Thyroid gland (tissue), 4 donors: ENCODE results near the gene KLHDC9.

Experiments used
- CTCF ChIP-seq, 6 experiments: fragments of 200-600 bp in 3 of 6; fragments of 450-650 bp in 3 of 6; sonication (generic) in 3 of 6; IDR thresholded peaks; one replicate each; pipeline ENCODE4 v1.5.1; 2016 to 2019; ENCODE audit warnings: antibody characterized with exemption in 6 of 6, mild to moderate bottlenecking in 2 of 6, inconsistent platforms in 1 of 6, moderate library complexity in 1 of 6
- POLR2A ChIP-seq, 2 donors: fragments of 450-650 bp; IDR thresholded peaks; one replicate each; pipeline ENCODE4 v1.6.1; 2017; ENCODE audit warnings: antibody characterized with exemption in 2 of 2, mild to moderate bottlenecking in 2 of 2, moderate library complexity in 1 of 2

- TF ChIP-seq CTCF (IDR thresholded peaks at IDR 0.05): peak in 3 of 6 experiments; percentile 33 to 60 (median 48)
- no peak for TF ChIP-seq POLR2A (IDR thresholded peaks at IDR 0.05)
Observed at GRCh38 chr1:161139766-161140165, 41.6 kb downstream of the KLHDC9 start.
